GM12892 (cell line): ENCODE results near the gene ZNF771.

Experiments used
- POLR2A ChIP-seq: IDR thresholded peaks from 2 replicates; pipeline ENCODE4 v1.6.1; 2011; ENCODE audit warnings: low read depth, low read length, control low read depth
- TAF1 ChIP-seq: IDR thresholded peaks from 2 replicates; pipeline ENCODE4 v1.6.1; 2011; ENCODE audit warnings: low read depth, mild to moderate bottlenecking, control low read depth, low read length, borderline replicate concordance

DNA sequence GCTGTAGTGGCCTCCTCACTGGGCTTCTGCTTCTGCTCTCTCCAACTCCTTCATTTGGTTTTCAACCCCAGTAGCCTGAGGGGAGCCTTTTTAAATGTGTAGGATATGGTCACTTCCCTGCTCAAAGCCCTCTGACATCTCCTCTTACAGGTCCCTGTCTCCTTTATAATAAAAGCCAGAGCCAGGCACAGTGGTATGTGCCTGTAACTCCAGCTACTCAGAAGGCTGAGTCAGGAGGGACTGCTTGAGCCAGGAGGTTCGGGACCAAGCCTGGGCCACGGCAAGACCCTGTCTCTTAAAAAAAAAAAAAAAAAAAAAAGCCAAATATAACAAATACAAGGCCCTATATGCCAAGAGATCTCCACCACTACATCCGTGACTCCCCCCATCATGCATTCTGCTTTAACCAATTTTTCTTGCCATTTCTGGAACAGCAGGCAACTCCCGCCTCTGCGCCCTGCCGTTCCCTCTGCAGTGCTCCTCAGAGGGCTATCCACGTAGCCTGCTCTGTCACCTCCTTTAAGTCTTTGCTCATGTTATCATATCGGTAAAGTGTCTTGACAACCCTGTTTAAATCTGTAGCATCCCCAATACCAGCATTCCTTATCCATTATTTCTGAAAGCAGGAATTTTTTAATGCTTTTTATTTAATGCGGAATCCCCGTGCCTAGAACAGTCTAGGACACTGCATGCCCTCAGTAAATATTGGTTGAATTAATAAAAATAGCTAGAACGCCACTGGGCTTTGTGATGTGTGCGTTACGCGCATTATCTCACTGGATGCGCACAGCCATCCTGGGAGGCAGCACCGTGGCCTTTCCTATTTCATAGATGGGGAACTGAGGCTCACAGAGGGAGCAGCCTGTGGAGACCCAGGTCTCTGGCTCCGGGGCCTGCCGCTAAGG lies 9.5 kb downstream of the ZNF771 start:
- TF ChIP-seq POLR2A: no peak
- TF ChIP-seq TAF1: no peak
